Fibroblast of lung (primary cell): ENCODE data around the gene EIF3B.
"Not testable (repeated sequence)": the region's sequence is repeated elsewhere in the genome, so short reads cannot be mapped to it uniquely, and the experiment has no call there.

Experiments used
- CTCF ChIP-seq, 2 donors: IDR thresholded peaks in 1 of 2; conservative IDR thresholded peaks in 1 of 2; 1 replicate in 1 of 2; 2 replicates in 1 of 2; pipeline ENCODE4 v1.5.1; 2011 to 2012; ENCODE audit warnings: low read length in 2 of 2, control low read depth in 1 of 2, inconsistent platforms in 1 of 2, low read depth in 1 of 2, mild to moderate bottlenecking in 1 of 2
- EZH2 ChIP-seq: IDR thresholded peaks from 2 replicates; pipeline ENCODE4 v1.5.1; 2012; ENCODE audit warnings: low read length, control low read depth, mild to moderate bottlenecking; ENCODE audit errors: missing control alignments

GRCh38 chr7:2347351-2348063 lies 7.1 kb upstream of the EIF3B start:
- not testable (repeated sequence) for TF ChIP-seq CTCF (conservative IDR thresholded peaks at IDR 0.05 in 1 of 2, IDR thresholded peaks at IDR 0.05 in 1 of 2; ENCODE audit: low read depth in 1 of 2, low read length in 2 of 2); EZH2
